ACC112 (cell line): Measurements from ENCODE around the gene BDP1.
"Not testable (repeated sequence)": the region's sequence is repeated elsewhere in the genome, so short reads cannot be mapped to it uniquely, and the experiment has no call there.

Source experiments
- H2AFZ ChIP-seq: fragments of 200-600 bp; sonication (generic); one replicate; pipeline ENCODE4 v1.6.0; 2017; ENCODE audit warnings: antibody characterized with exemption, low read length; ENCODE audit not compliant: unreplicated experiment
- H3K27ac ChIP-seq: fragments of 200-600 bp; sonication (generic); 2 replicates; pipeline ENCODE4 v1.5.1; 2014; ENCODE audit warnings: low read depth, mild to moderate bottlenecking, antibody characterized with exemption, low read length, moderate library complexity
- H3K27me3 ChIP-seq: fragments of 200-600 bp; sonication (generic); 2 replicates; pipeline ENCODE4 v1.6.1; 2014; ENCODE audit warnings: mild to moderate bottlenecking, antibody characterized with exemption, low read length, moderate library complexity, mixed read lengths; ENCODE audit not compliant: insufficient read depth
- H3K36me3 ChIP-seq: fragments of 200-600 bp; sonication (generic); 2 replicates; pipeline ENCODE4 v1.6.1; 2016; ENCODE audit warnings: mild to moderate bottlenecking, antibody characterized with exemption, low read length, moderate library complexity, mixed read lengths; ENCODE audit not compliant: insufficient read depth
- H3K4me1 ChIP-seq: fragments of 200-600 bp; sonication (generic); one replicate; pipeline ENCODE4 v1.6.1; 2016; ENCODE audit warnings: low read length, mixed read lengths; ENCODE audit not compliant: insufficient read depth, unreplicated experiment, control insufficient read depth
- H3K4me3 ChIP-seq: fragments of 200-600 bp; sonication (generic); 2 replicates; pipeline ENCODE4 v1.5.1; 2014; ENCODE audit warnings: mild to moderate bottlenecking, low read depth, low read length
- H3K79me2 ChIP-seq: fragments of 200-600 bp; sonication (generic); one replicate; pipeline ENCODE4 v1.6.0; 2016; ENCODE audit warnings: low read length; ENCODE audit not compliant: control insufficient read depth, unreplicated experiment, insufficient read depth

The BDP1 gene

GRCh38 chr5:71475788-71476384 lies 20.4 kb downstream of the BDP1 start:
- peaks cover 9% of the 10 kb centered on the region for H3K4me1 ChIP-seq
- H2AFZ ChIP-seq = no peak overlapping the region
- peaks cover 7% of the 10 kb centered on the region for H3K36me3 ChIP-seq
- no peak overlapping the region for H3K27ac ChIP-seq
- H3K79me2 ChIP-seq = peaks cover 9% of the 10 kb centered on the region
- no peak overlapping the region for H3K4me3 ChIP-seq
- no peaks in the 10 kb centered on the region for H3K27me3 ChIP-seq

GRCh38 chr5:71481441-71481840 lies 26.0 kb downstream of the BDP1 start:
- peaks cover 20% of the 10 kb centered on the region for H3K36me3 ChIP-seq
- no peak overlapping the region for H3K4me3 ChIP-seq
- H2AFZ ChIP-seq = no peak overlapping the region
- no peak overlapping the region for H3K27ac ChIP-seq
- H3K27me3 ChIP-seq = no peaks in the 10 kb centered on the region
- peaks cover 7% of the 10 kb centered on the region for H3K79me2 ChIP-seq
- peaks cover 30% of the 10 kb centered on the region for H3K4me1 ChIP-seq

- Histone ChIP-seq H3K27me3 (no peaks in the 10 kb centered on the region), H3K4me1 (peaks cover 30% of the 10 kb centered on the region), H3K27ac (peak overlapping the region; percentile 74), H2AFZ (no peak overlapping the region), H3K4me3 (peak overlapping the region; percentile 26; the same call in 1 of the 2 replicates), H3K79me2 (peaks cover 6% of the 10 kb centered on the region), H3K36me3 (peaks cover 23% of the 10 kb centered on the region)
Measured at GRCh38 chr5:71482132-71482531, 26.7 kb downstream of the BDP1 start.

GRCh38 chr5:71483355-71483754 lies 27.9 kb downstream of the BDP1 start:
- peaks cover 23% of the 10 kb centered on the region for H3K36me3 ChIP-seq
- peaks cover 30% of the 10 kb centered on the region for H3K4me1 ChIP-seq
- peaks cover 6% of the 10 kb centered on the region for H3K79me2 ChIP-seq
- H3K27ac ChIP-seq = peak overlapping the region; percentile 74
- H3K27me3 ChIP-seq = no peaks in the 10 kb centered on the region
- peak overlapping the region; percentile 44 for H3K4me3 ChIP-seq
- H2AFZ ChIP-seq = no peak overlapping the region

GRCh38 chr5:71492817-71493615 lies 37.6 kb downstream of the BDP1 start:
- H3K27me3 ChIP-seq = no peaks in the 10 kb centered on the region
- no peaks in the 10 kb centered on the region for H3K4me1 ChIP-seq
- H2AFZ ChIP-seq = no peak overlapping the region
- peaks cover 14% of the 10 kb centered on the region for H3K79me2 ChIP-seq
- peaks cover 42% of the 10 kb centered on the region for H3K36me3 ChIP-seq
- no peak overlapping the region for H3K4me3 ChIP-seq
- H3K27ac ChIP-seq = no peak overlapping the region

- not testable (repeated sequence) for H3K4me1 ChIP-seq, H3K27me3 ChIP-seq, H3K27ac ChIP-seq, H2AFZ ChIP-seq, H3K4me3 ChIP-seq
- Histone ChIP-seq H3K79me2 (peaks cover 14% of the 10 kb centered on the region), H3K36me3 (peaks cover 37% of the 10 kb centered on the region)
Measured at GRCh38 chr5:71494202-71494601, 38.8 kb downstream of the BDP1 start.

- H3K27me3 ChIP-seq, H2AFZ ChIP-seq, H3K27ac ChIP-seq, H3K79me2 ChIP-seq, H3K4me3 ChIP-seq, H3K4me1 ChIP-seq: not testable (repeated sequence)
- peaks cover 30% of the 10 kb centered on the region for H3K36me3 ChIP-seq
Measured at GRCh38 chr5:71498756-71499155, 43.3 kb downstream of the BDP1 start.

GRCh38 chr5:71503536-71503935 lies 48.1 kb downstream of the BDP1 start:
- Histone ChIP-seq H3K27ac (no peak overlapping the region), H3K36me3 (peaks cover 43% of the 10 kb centered on the region), H3K4me1 (no peaks in the 10 kb centered on the region)

GRCh38 chr5:71522151-71522550 lies 66.7 kb downstream of the BDP1 start:
- Histone ChIP-seq H3K4me1 (no peaks in the 10 kb centered on the region), H3K27me3 (no peaks in the 10 kb centered on the region), H3K27ac (no peak overlapping the region), H3K79me2 (no peaks in the 10 kb centered on the region), H3K36me3 (peaks cover 49% of the 10 kb centered on the region), H3K4me3 (no peak overlapping the region), H2AFZ (no peak overlapping the region)

More at GRCh38 chr5:71503536-71503935, 48.1 kb downstream of the BDP1 start:
- H3K4me3 ChIP-seq = no peak overlapping the region
- no peak overlapping the region for H2AFZ ChIP-seq
- H3K79me2 ChIP-seq = no peaks in the 10 kb centered on the region
- no peaks in the 10 kb centered on the region for H3K27me3 ChIP-seq

- not testable (repeated sequence) for H3K4me1 ChIP-seq, H3K4me3 ChIP-seq, H3K27ac ChIP-seq, H3K79me2 ChIP-seq, H3K27me3 ChIP-seq, H2AFZ ChIP-seq
- peaks cover 23% of the 10 kb centered on the region for H3K36me3 ChIP-seq
Measured at GRCh38 chr5:71525611-71526010, 70.2 kb downstream of the BDP1 start.

GRCh38 chr5:71528206-71528605 lies 72.8 kb downstream of the BDP1 start:
- H2AFZ ChIP-seq = no peak overlapping the region
- no peaks in the 10 kb centered on the region for H3K79me2 ChIP-seq
- H3K36me3 ChIP-seq = peaks cover 15% of the 10 kb centered on the region
- no peak overlapping the region for H3K4me3 ChIP-seq
- H3K27ac ChIP-seq = no peak overlapping the region
- H3K27me3 ChIP-seq = no peaks in the 10 kb centered on the region
- peaks cover 7% of the 10 kb centered on the region for H3K4me1 ChIP-seq
